HCT116 (cell line): ENCODE results near the gene MYBPC1.

ENCODE experiments used
- CBX3 ChIP-seq: IDR thresholded peaks from 2 replicates; pipeline ENCODE4 v1.6.1; 2012; ENCODE audit warnings: low read depth
- ELF1 ChIP-seq: IDR thresholded peaks from 2 replicates; pipeline ENCODE4 v1.6.1; 2012; ENCODE audit warnings: low read depth, borderline replicate concordance
- EZH2 ChIP-seq: fragments of 200-600 bp; sonication (generic); IDR thresholded peaks from 2 replicates; pipeline ENCODE4 v1.6.1; 2017; ENCODE audit warnings: antibody characterized with exemption, mixed run types
- EZH2phosphoT487 ChIP-seq: fragments of 200-600 bp; IDR thresholded peaks from 2 replicates; pipeline ENCODE4 v1.6.1; 2018; ENCODE audit warnings: antibody characterized with exemption, borderline replicate concordance
- POLR2A ChIP-seq: IDR thresholded peaks from 2 replicates; pipeline ENCODE4 v1.7.0; 2011; ENCODE audit warnings: borderline replicate concordance; ENCODE audit not compliant: insufficient read depth, insufficient read length; ENCODE audit errors: extremely low read depth
- RAD21 ChIP-seq: IDR thresholded peaks from 2 replicates; pipeline ENCODE4 v1.6.1; 2012; ENCODE audit warnings: low read depth, mild to moderate bottlenecking
- TCF7L2 ChIP-seq: IDR thresholded peaks from 2 replicates; pipeline ENCODE4 v1.7.0; 2011; ENCODE audit warnings: borderline replicate concordance, inconsistent platforms; ENCODE audit not compliant: insufficient read depth, insufficient read length; ENCODE audit errors: extremely low read depth
- YY1 ChIP-seq: IDR thresholded peaks from 2 replicates; pipeline ENCODE4 v1.6.1; 2011; ENCODE audit warnings: low read length, low read depth, moderate library complexity, mild to moderate bottlenecking; ENCODE audit not compliant: insufficient replicate concordance; ENCODE audit errors: extremely low read depth
- ZNF274 ChIP-seq: fragments of 200-500 bp; sonication (Bioruptor generic); IDR thresholded peaks from 2 replicates; pipeline ENCODE4 v1.6.1; 2014; ENCODE audit warnings: mild to moderate bottlenecking, low read depth, low read length, inconsistent platforms
- TF ChIP-seq, protein P1 (sequence below), 3 experiments: fragments of 200-600 bp in 1 of 3; sonication (generic) in 1 of 3; IDR thresholded peaks in 2 of 3; conservative IDR thresholded peaks in 1 of 3; 2 replicates each; pipeline ENCODE4 v1.5.1; 2012 to 2017; ENCODE audit warnings: low read depth in 2 of 3, low read length in 2 of 3, antibody characterized with exemption in 1 of 3, borderline replicate concordance in 1 of 3, control low read depth in 1 of 3, mild to moderate bottlenecking in 1 of 3, mixed read lengths in 1 of 3, mixed run types in 1 of 3, moderate library complexity in 1 of 3; ENCODE audit not compliant: insufficient read depth in 1 of 3
- TF ChIP-seq, protein P2 (sequence below): IDR thresholded peaks from 2 replicates; pipeline ENCODE4 v1.6.1; 2012
- TF ChIP-seq, protein P3 (sequence below): IDR thresholded peaks from 2 replicates; pipeline ENCODE4 v1.6.1; 2012

DNA sequence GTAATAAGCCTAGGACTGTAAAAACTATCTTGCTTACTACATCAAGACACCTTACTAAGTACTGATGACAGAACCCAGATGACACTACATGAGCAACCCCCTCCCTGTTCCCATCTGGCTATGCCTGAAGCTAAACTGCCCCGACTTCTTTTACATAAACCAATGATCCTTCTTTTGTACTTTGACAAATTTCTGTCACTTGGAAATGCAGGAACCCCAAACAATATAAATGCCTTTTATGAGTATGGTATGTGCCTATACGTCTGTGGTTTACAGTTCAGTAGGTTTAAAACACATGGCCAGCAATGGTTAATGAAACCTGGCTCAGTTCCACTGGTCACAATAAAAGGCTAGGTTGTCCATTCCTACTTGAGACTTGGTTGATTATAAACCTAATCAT lies 138.4 kb downstream of the MYBPC1 start:
- TF ChIP-seq ZNF274: no peak
- TF ChIP-seq, protein P1, sequence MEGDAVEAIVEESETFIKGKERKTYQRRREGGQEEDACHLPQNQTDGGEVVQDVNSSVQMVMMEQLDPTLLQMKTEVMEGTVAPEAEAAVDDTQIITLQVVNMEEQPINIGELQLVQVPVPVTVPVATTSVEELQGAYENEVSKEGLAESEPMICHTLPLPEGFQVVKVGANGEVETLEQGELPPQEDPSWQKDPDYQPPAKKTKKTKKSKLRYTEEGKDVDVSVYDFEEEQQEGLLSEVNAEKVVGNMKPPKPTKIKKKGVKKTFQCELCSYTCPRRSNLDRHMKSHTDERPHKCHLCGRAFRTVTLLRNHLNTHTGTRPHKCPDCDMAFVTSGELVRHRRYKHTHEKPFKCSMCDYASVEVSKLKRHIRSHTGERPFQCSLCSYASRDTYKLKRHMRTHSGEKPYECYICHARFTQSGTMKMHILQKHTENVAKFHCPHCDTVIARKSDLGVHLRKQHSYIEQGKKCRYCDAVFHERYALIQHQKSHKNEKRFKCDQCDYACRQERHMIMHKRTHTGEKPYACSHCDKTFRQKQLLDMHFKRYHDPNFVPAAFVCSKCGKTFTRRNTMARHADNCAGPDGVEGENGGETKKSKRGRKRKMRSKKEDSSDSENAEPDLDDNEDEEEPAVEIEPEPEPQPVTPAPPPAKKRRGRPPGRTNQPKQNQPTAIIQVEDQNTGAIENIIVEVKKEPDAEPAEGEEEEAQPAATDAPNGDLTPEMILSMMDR (IDR thresholded peaks at IDR 0.05 in 2 of 3, conservative IDR thresholded peaks at IDR 0.05 in 1 of 3; ENCODE audit: borderline replicate concordance in 1 of 3, insufficient read depth in 1 of 3, low read depth in 2 of 3, low read length in 2 of 3): no peak
- no peak for TF ChIP-seq EZH2
- TF ChIP-seq, protein P2, sequence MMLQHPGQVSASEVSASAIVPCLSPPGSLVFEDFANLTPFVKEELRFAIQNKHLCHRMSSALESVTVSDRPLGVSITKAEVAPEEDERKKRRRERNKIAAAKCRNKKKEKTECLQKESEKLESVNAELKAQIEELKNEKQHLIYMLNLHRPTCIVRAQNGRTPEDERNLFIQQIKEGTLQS: no peak
- no peak for TF ChIP-seq EZH2phosphoT487
- TF ChIP-seq, protein P3, sequence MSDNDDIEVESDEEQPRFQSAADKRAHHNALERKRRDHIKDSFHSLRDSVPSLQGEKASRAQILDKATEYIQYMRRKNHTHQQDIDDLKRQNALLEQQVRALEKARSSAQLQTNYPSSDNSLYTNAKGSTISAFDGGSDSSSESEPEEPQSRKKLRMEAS: no peak
- TF ChIP-seq CBX3: no peak
- TF ChIP-seq TCF7L2: no peak
- no peak for TF ChIP-seq YY1
- no peak for TF ChIP-seq POLR2A
- TF ChIP-seq ELF1: no peak
- TF ChIP-seq RAD21: no peak
